ENCODE results near the gene AARS1. TPM values are rescaled to one million over a fixed set of nuclear protein-coding genes. Genes with fewer than 3 reads are reported as not detected.

The AARS1 gene
- polyA plus RNA-seq, 3 donors: 13.9 to 16.6 (median 16.3) TPM

- Mint-ChIP-seq H3K27ac (peak overlapping the region in 2 of 7 donors; percentile 8 to 62), H3K4me1 (no peaks in the 10 kb centered on the region), H3K9me3 (no peaks in the 10 kb centered on the region), H3K36me3 (peaks cover 46 to 87% of the 10 kb centered on the region in 2 donors), H3K27me3 (ENCODE audit: low read depth in 3 of 3) (peaks cover 0 to 2% (median 0%) of the 10 kb centered on the region in 3 donors), H3K4me3 (no peak overlapping the region)
- Histone ChIP-seq H3K9ac (ENCODE audit: insufficient read depth, low read length, poor library complexity, severe bottlenecking) (no peak overlapping the region), H2AFZ (ENCODE audit: insufficient read depth, low read depth, low read length, poor library complexity, severe bottlenecking) (no peak overlapping the region), H4K20me1 (ENCODE audit: insufficient read depth, low read length) (no peaks in the 10 kb centered on the region), H3K4me1 (ENCODE audit: control insufficient read depth in 1 of 2, insufficient read depth in 2 of 2, low read length in 2 of 2) (no peaks in the 10 kb centered on the region), H3K79me2 (ENCODE audit: insufficient read depth, low read length) (no peaks in the 10 kb centered on the region), H3K27me3 (ENCODE audit: control insufficient read depth in 2 of 2, insufficient read depth in 2 of 2, low read length in 2 of 2) (no peaks in the 10 kb centered on the region), H3K36me3 (replicated peaks in 1 of 2; ENCODE audit: control insufficient read depth in 1 of 2, insufficient read depth in 2 of 2, low read length in 2 of 2) (peaks cover 66 to 91% of the 10 kb centered on the region in 2 donors), H3K9me3 (replicated peaks in 1 of 2; ENCODE audit: control insufficient read depth in 1 of 2, insufficient read depth in 1 of 2, low read length in 2 of 2) (no peaks in the 10 kb centered on the region), H3K4me3 (replicated peaks in 1 of 3; ENCODE audit: low read depth in 2 of 3, low read length in 3 of 3) (no peak overlapping the region), H3K27ac (ENCODE audit: low read depth in 1 of 2, low read length in 2 of 2) (no peak overlapping the region), H3K4me2 (replicated peaks; ENCODE audit: extremely low read depth, low read length, poor library complexity, severe bottlenecking) (no peak overlapping the region)
- intact Hi-C loops (cut with micrococcal nuclease): no loop called here
- 77% methylated on average over 3 of the region's 9 CpGs for WGBS (ENCODE audit: insufficient coverage)
- DNase-seq: no peak
- TF ChIP-seq CTCF (IDR thresholded peaks at IDR 0.05): peak; percentile 28
These were observed 42.5 kb upstream of the AARS1 start for GRCh38 chr16:70331588-70332358.

GRCh38 chr16:70331091-70331490 lies 41.8 kb upstream of the AARS1 start:
- Mint-ChIP-seq H3K4me1 (no peaks in the 10 kb centered on the region), H3K27ac (no peak overlapping the region), H3K36me3 (peaks cover 47 to 87% of the 10 kb centered on the region in 2 donors), H3K4me3 (no peak overlapping the region), H3K27me3 (ENCODE audit: low read depth in 3 of 3) (peaks cover 0 to 2% (median 0%) of the 10 kb centered on the region in 3 donors), H3K9me3 (no peaks in the 10 kb centered on the region)
- no peak overlapping the region for H3K9ac ChIP-seq (ENCODE audit: insufficient read depth, low read length, poor library complexity, severe bottlenecking)
- no peak overlapping the region for H3K27ac ChIP-seq (ENCODE audit: low read depth in 1 of 2, low read length in 2 of 2)
- no peaks in the 10 kb centered on the region for H3K9me3 ChIP-seq (replicated peaks in 1 of 2; ENCODE audit: control insufficient read depth in 1 of 2, insufficient read depth in 1 of 2, low read length in 2 of 2)
- no peaks in the 10 kb centered on the region for H3K27me3 ChIP-seq (ENCODE audit: control insufficient read depth in 2 of 2, insufficient read depth in 2 of 2, low read length in 2 of 2)
- H3K4me1 ChIP-seq (ENCODE audit: control insufficient read depth in 1 of 2, insufficient read depth in 2 of 2, low read length in 2 of 2): no peaks in the 10 kb centered on the region
- intact Hi-C loops (cut with micrococcal nuclease): no loop called here
- TF ChIP-seq CTCF (IDR thresholded peaks at IDR 0.05): no peak
- H3K4me2 ChIP-seq (replicated peaks; ENCODE audit: extremely low read depth, low read length, poor library complexity, severe bottlenecking): no peak overlapping the region
- WGBS (ENCODE audit: insufficient coverage): no CpG with 5 or more reads among the region's 1 CpG
- H4K20me1 ChIP-seq (ENCODE audit: insufficient read depth, low read length): no peaks in the 10 kb centered on the region
- no peak overlapping the region for H2AFZ ChIP-seq (ENCODE audit: insufficient read depth, low read depth, low read length, poor library complexity, severe bottlenecking)
- H3K36me3 ChIP-seq (replicated peaks in 1 of 2; ENCODE audit: control insufficient read depth in 1 of 2, insufficient read depth in 2 of 2, low read length in 2 of 2): peaks cover 67 to 89% of the 10 kb centered on the region in 2 donors
- no peak overlapping the region for H3K4me3 ChIP-seq (replicated peaks in 1 of 3; ENCODE audit: low read depth in 2 of 3, low read length in 3 of 3)
- no peaks in the 10 kb centered on the region for H3K79me2 ChIP-seq (ENCODE audit: insufficient read depth, low read length)
- DNase-seq: no peak

Measured in CD14-positive monocyte (primary cell).